Measurements from ENCODE around the gene ARHGAP1. TPM values are rescaled to one million over a fixed set of nuclear protein-coding genes. Genes with fewer than 3 reads are reported as not detected.

Gene ARHGAP1
- total and polyA plus RNA-seq, 2 of the 13 experiments (the other 11 are each of a cell fraction or from before 2014, with no cell fraction given): 18.6 to 30.3 TPM

GRCh38 chr11:46673713-46674462 lies 26.5 kb downstream of the ARHGAP1 start:
- ATAC-seq (no peak), FAIRE-seq (no peak), DNase-seq (ENCODE audit: low spot score) (no peak)
- no TSS peak for BruUV-seq (replicated peaks)
- H3K27me3 ChIP-seq (ENCODE audit: control insufficient read depth in 1 of 2, insufficient read depth in 2 of 2, low read length in 2 of 2): no peaks in the 10 kb centered on the region
- intact Hi-C loops (cut with micrococcal nuclease; ENCODE audit: unreplicated experiment) (loop anchor here (5.0 kb wide), 1 partner anchor 43 kb away; the partner anchor contains the start of gene F2), in situ Hi-C loops (cut with HindIII; ENCODE audit: extremely low pct_ligation_motif_present, low pct_unique_long_range_greater_than_20kb) (no loop called here)
- H3K4me1 ChIP-seq (ENCODE audit: insufficient read depth, low read length): peaks cover 27% of the 10 kb centered on the region
- no peak overlapping the region for H3K4me3 ChIP-seq (replicated peaks in 1 of 3; ENCODE audit: insufficient read depth in 1 of 3, low read depth in 2 of 3, low read length in 3 of 3)
- no peak overlapping the region for H2AFZ ChIP-seq (ENCODE audit: low read length)
- no peak overlapping the region for H3K4me2 ChIP-seq (ENCODE audit: low read depth, low read length)
- TF ChIP-seq CTCF (CRISPR knock-in tag; IDR thresholded peaks at IDR 0.05) (peak; percentile 14; the same call in 1 of the 2 replicates), PRPF4 (IDR thresholded peaks at IDR 0.05; ENCODE audit: low read depth, low read length, poor library complexity, severe bottlenecking) (no peak)
- H3K79me2 ChIP-seq (ENCODE audit: insufficient read depth, low read length): no peaks in the 10 kb centered on the region
- 78% methylated on average over 3 of the region's 6 CpGs for WGBS (ENCODE audit: low lambda C conversion rate)
- POLR2A ChIA-PET: interaction anchor here (0.6 to 2.3 kb wide), 10 partner anchors 9 to 69 kb away, joined by 3 to 22 read pairs (median 4); partner anchors contain the start of genes ARHGAP1, F2 and ZNF408
- H3K36me3 ChIP-seq (replicated peaks in 1 of 2; ENCODE audit: control insufficient read depth in 1 of 2, insufficient read depth in 2 of 2, low read length in 2 of 2): peaks cover 39 to 55% of the 10 kb centered on the region in 2 experiments
- H3K9me3 ChIP-seq (ENCODE audit: low read length): no peaks in the 10 kb centered on the region
- no peak overlapping the region for H3K9ac ChIP-seq (ENCODE audit: insufficient read depth, low read depth, low read length)
- peak overlapping the region; percentile 67 for H3K27ac ChIP-seq (ENCODE audit: extremely low read length, insufficient read depth, low read length)
- CTCF ChIA-PET (ENCODE audit: low intra/inter-chr PET ratio, low total read pairs): no interaction called here
- H4K20me1 ChIP-seq (ENCODE audit: insufficient read depth, low read length): no peaks in the 10 kb centered on the region

- no peaks in the 10 kb centered on the region for H3K9me3 ChIP-seq (ENCODE audit: low read length)
- intact Hi-C loops (cut with micrococcal nuclease; ENCODE audit: unreplicated experiment): loop anchor here (5.0 kb wide), 1 partner anchor 45 kb away; the partner anchor contains the start of gene F2
- no peaks in the 10 kb centered on the region for H3K27me3 ChIP-seq (ENCODE audit: control insufficient read depth in 1 of 2, insufficient read depth in 2 of 2, low read length in 2 of 2)
- FAIRE-seq: no peak
- DNase-seq (ENCODE audit: low spot score): no peak
- no peak overlapping the region for H3K4me2 ChIP-seq (ENCODE audit: low read depth, low read length)
- no peak overlapping the region for H3K4me3 ChIP-seq (replicated peaks in 1 of 3; ENCODE audit: insufficient read depth in 1 of 3, low read depth in 2 of 3, low read length in 3 of 3)
- no peaks in the 10 kb centered on the region for H4K20me1 ChIP-seq (ENCODE audit: insufficient read depth, low read length)
- no peak for TF ChIP-seq DRAP1 (CRISPR knock-in tag; IDR thresholded peaks at IDR 0.05)
- TF ChIP-seq AGO2 (optimal IDR thresholded peaks at IDR 0.05; ENCODE audit: low read depth, low read length): peak; percentile 33
- in situ Hi-C loops (cut with HindIII; ENCODE audit: extremely low pct_ligation_motif_present, low pct_unique_long_range_greater_than_20kb): no loop called here
- TSS peak; percentile 29 for BruUV-seq (replicated peaks)
- no peak overlapping the region for H2AFZ ChIP-seq (ENCODE audit: low read length)
- WGBS (ENCODE audit: low lambda C conversion rate): 100% methylated on average over 5 of the region's 7 CpGs
- ATAC-seq: no peak
- no peak overlapping the region for H3K9ac ChIP-seq (ENCODE audit: insufficient read depth, low read depth, low read length)
- H3K27ac ChIP-seq (ENCODE audit: extremely low read length, insufficient read depth, low read length): no peak overlapping the region
- POLR2A ChIA-PET: interaction anchor here (0.6 to 2.6 kb wide), 3 partner anchors 44 to 154 kb away, joined by 3 to 8 read pairs (median 3); partner anchors contain the start of gene F2
- H3K79me2 ChIP-seq (ENCODE audit: insufficient read depth, low read length): no peaks in the 10 kb centered on the region
- peaks cover 27% of the 10 kb centered on the region for H3K4me1 ChIP-seq (ENCODE audit: insufficient read depth, low read length)
- CTCF ChIA-PET (ENCODE audit: low intra/inter-chr PET ratio, low total read pairs): no interaction called here
- peaks cover 36 to 60% of the 10 kb centered on the region in 2 experiments for H3K36me3 ChIP-seq (replicated peaks in 1 of 2; ENCODE audit: control insufficient read depth in 1 of 2, insufficient read depth in 2 of 2, low read length in 2 of 2)
Measured at GRCh38 chr11:46672381-46672839, 28.0 kb downstream of the ARHGAP1 start.

Data from HepG2 (cell line).